ENCODE results near the gene CDH4.

Gene CDH4

DNA sequence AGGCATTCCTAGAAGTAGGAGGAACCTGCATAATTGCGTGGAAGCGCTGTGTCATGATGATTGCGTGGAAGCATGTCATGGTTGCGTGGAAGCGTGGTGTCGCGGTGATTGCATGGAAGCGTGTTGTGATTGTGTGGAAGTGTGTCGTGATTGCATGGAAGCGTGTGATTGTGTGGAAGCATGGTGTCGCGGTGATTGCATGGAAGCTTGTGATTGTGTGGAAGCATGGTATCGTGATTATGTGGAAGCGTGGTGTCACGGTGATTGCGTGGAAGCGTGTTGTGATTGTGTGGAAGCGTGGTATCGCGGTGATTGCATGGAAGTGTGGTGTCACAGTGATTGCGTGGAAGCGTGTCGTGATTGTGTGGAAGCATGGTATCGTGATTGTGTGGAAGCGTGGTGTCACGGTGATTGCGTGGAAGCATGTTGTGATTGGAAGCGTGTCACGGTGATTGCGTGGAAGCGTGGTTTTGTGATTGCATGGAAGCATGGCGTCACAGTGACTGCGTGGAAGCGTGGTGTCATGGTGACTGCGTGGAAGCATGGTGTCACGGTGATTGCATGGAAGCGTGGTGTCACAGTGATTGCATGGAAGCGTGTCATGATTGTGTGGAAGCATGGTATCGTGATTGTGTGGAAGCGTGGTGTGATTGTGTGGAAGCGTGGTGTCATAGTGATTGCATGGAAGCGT, 667.8 kb downstream of the CDH4 start:
- DNase-seq (ENCODE audit: low read depth) = no peak

DNA sequence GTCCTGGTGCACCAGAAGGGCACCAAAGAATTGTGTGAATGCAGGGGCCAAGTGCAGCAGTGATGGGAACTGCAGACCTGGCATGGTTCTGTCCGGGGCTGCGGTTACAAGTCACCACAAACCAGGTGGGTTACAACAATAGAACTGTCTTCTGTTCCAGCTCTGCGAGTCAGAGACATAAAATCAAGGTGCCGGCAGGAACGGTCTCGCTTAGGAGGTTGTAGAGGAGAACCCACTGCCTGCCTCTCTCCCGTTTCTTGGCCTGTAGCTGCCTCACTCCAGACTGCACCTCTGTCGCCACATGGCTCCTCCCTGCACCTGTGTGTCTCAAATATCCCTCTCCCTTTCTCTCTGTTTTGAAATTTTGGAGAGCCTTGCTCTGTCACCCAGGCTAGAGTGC, 670.4 kb downstream of the CDH4 start:
- no peak for DNase-seq (ENCODE audit: low read depth)

DNA sequence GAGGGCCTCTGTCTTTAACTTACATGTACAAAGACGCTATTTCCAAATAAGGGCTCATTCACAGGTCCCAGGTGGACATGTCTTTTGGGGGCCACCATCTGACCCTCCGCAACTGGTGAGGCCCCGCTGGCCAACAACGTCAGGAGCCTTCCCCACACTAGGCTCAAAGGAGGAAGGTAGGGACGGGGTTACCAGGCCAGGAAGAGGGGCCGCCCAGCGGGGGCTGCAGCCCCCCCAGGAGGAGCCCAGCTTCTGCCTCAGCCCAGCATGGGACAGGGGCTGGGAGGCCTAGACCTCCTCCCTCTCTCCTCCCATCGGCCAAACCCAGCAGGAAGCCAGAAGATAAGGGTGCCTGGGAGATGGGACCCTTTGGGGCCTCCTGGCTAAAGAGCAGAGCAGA, 670.9 kb downstream of the CDH4 start:
- DNase-seq (ENCODE audit: low read depth) = no peak

DNA sequence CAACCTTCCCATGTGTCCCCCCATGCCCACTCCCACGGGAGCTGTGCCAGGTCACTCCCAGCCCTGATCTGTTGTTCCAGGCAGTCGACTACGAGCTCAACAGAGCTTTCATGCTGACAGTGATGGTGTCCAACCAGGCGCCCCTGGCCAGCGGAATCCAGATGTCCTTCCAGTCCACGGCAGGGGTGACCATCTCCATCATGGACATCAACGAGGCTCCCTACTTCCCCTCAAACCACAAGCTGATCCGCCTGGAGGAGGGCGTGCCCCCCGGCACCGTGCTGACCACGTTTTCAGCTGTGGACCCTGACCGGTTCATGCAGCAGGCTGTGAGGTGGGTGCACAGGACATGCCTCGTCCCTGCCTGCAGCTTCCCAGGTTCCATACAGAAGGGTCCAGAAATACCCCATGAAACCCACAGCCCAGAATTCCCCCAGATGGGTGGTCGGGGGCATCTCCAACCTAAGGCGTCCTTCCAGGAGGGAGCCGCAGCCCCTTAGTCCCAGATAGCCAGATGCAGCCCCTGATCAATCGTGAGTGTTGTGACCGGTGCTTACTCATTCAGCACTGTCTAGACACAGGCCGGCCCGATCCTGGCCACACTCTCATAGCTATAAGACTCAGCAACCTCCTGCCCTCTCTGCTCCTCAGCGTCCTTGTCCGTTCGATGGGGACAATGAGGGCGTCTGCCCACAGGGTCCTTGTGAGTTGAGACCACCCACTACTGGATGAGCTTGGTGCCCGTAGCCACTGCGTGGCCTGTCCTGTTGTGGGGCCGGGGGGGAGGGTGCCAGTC, 671.5 kb downstream of the CDH4 start:
- no peak for DNase-seq (ENCODE audit: low read depth)

DNA sequence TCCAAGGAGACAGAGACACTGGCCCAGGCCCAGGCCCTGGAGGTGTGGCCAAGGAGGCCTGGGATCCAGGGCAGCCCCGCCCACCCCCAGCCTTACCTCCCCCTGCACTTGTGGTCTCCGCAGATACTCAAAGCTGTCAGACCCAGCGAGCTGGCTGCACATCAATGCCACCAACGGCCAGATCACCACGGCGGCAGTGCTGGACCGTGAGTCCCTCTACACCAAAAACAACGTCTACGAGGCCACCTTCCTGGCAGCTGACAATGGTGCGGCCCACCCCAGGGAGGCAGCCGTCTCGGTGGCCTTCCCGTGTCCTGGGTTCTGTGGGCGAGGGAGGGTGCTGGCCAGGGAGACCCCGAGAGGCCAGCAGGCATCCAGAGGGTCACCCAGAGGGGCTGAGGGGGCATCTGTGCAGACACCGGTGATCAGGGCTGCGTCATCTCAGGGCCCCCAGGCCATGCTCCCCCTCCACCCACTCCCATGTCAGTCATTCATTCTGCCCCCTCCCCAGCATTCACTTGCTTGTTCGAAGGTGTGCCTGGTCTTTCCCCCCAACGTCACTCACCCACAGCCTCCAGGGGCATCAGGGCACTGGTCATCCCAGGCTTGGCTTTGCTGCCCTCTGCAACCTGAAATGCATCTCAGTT, 672.3 kb downstream of the CDH4 start:
- DNase-seq (ENCODE audit: low read depth) = no peak

DNA sequence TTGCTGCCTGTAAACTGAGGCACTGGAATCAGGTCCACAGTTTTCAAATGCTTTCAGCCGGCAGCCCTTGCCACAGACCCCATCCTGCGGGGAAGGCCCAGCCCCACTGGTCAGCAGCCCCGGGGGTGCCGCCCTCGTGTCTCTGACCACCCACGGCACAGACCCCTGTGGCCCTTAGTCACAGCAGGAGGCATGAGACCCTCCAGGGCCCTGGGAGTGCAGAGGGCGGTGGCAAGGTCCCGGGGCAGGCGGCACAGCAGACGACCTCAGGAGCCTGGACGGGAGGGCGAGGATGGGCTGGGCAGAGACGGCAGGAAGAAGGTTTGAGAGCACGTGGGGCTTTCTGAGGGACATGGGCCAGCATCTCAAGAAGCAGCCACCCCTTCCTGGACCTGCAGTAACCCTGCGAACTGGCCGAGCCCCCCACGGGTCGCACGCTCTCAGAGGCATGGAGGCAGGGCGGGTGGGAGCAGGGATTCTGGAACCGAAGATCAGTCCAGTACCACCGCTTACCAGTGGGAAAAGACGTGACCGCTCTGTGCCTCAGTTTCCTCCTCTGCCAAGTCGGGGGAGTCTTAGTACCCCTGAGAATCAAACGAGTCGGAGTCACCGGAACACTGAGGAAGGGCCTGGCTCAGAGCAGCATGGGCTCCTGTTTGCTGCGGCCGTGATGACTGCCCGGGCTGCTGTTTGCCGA, 672.9 kb downstream of the CDH4 start:
- DNase-seq (ENCODE audit: low read depth) = no peak

DNA sequence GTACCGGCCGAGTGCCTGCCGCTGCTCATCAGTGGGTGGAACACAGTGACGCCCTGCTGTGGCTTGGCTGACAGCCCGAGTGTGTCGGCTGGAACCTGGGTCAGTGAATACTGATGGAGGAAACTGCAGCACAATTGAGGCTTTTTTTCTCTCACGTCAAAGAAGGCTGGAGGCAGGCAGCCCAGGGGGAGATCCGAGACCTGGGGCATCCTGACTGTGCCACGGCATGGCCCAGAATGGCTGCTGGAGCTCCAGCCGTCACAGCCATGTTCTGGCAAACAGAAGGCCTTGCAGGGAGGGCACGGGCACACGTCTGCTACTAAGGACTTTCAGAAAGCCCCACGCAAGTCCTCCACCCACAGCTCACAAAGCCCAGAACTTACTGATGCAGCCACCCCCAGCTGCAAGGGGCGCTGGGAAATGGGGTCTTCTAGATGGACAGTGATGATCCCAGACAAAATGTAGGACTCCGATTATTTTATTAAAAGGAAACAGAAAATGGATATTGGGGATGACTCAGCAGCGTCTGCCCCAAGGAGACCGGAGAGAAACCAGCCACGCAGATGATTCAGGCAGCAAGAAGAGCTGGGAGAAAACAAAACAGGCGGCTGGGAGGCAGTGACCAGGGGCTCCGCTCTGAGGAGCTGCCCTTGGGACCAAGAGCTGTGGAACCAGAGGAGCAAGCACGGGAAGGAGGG, 673.6 kb downstream of the CDH4 start:
- DNase-seq (ENCODE audit: low read depth) = no peak

DNA sequence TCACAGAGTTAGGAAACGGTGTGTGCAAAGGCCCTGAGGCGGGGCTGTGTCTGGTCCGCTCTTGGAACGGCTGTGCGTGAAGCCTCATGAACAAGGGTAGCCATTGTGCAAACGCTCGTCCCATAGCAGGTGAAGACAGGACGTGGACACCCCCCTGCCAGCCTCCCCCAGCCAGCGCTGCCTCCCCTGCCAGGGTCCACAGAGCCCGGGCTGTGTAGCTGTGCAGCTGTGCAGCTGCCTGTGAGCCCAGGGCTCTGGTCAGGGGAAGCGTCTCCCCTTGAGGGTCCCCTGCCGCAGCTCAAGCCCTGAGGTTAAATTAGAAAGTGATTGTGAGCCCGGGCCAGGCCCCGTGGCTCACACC, 674.2 kb downstream of the CDH4 start:
- DNase-seq (ENCODE audit: low read depth) = no peak

DNA sequence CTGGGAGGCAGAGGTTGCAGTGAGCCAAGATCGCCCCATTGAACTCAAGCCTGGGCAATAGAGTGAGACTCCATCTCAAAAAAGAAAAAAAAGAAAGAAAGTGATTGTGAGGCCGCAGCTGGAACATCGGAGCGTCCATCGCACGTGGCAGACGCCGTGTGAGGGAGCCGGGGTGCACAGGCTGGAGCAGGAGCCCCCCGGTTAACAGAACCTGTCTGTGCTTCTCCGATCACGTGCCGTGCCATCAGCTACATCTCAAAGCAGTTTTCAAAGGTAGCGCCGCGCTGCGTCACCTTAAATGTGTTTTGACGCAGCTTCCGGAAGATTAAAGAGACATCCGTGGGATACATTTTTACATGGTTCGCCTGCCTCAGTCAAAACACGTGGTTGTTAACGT, 674.7 kb downstream of the CDH4 start:
- no peak for DNase-seq (ENCODE audit: low read depth)

DNA sequence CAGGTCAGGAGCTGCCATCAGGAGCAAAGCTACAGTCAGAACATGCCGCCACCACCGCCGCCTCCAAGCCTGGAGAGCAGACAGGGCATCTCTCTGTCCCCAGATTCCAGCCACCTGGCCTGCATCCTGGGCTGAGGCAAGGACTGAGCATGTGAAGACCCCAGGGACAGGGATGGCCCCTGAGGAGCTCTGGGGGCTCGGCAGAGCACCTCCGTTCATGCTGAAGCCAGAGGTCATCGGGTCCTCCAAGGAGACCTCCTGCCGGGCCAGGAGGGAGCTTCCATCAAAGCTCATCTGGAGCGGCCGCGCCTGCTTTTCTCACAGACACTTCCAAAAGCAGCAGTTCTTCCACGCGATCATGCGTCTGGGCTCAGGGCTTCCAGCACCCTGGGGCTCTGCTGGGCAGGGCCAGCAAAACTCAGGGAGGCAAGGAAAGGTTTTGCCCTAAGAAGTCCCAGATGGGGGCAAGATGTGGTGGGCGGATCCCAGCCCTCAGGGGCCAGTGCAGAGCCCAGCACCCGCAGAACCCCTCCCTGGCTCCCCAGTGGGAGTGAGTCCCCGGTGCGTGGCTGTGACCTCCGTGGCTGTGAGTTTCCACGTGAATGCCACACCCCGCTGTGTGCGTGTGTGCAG, 675.2 kb downstream of the CDH4 start:
- no peak for DNase-seq (ENCODE audit: low read depth)

DNA sequence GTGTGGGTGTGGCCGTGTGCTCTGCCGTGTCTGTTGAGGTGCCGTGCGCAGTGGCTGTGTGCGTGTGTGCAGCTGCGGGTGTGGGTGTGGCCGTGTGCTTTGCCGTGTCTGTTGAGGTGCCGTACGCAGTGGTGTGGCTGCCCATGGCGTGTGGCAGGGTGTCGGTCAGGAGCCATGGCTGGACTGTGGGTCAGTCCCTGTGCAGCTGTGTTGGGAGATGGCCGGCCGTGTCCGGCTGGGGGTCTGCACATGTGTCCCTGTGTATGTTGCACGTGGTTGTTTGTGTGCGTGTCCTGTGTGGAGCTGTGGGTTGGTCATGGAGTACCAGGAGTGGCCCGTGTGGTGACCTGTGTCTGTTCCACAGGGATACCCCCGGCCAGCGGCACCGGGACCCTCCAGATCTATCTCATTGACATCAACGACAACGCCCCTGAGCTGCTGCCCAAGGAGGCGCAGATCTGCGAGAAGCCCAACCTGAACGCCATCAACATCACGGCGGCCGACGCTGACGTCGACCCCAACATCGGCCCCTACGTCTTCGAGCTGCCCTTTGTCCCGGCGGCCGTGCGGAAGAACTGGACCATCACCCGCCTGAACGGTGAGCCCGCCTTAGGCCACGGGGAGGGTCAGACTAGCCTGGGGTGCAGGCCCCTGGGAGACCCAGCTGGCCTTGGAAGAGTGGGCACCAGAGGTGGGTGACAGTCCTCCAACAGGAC, 675.9 kb downstream of the CDH4 start:
- DNase-seq (ENCODE audit: low read depth) = no peak

DNA sequence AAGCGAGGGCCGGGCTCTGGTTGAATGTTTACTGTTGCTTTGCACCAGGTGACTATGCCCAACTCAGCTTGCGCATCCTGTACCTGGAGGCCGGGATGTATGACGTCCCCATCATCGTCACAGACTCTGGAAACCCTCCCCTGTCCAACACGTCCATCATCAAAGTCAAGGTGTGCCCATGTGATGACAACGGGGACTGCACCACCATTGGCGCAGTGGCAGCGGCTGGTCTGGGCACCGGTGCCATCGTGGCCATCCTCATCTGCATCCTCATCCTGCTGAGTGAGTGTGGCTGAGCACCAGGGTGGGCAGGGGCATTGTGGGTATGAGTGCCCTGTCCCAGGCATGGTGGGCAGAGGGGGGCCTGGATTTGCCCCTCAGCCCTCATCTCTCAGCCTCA, 677.5 kb downstream of the CDH4 start:
- no peak for DNase-seq (ENCODE audit: low read depth)

DNA sequence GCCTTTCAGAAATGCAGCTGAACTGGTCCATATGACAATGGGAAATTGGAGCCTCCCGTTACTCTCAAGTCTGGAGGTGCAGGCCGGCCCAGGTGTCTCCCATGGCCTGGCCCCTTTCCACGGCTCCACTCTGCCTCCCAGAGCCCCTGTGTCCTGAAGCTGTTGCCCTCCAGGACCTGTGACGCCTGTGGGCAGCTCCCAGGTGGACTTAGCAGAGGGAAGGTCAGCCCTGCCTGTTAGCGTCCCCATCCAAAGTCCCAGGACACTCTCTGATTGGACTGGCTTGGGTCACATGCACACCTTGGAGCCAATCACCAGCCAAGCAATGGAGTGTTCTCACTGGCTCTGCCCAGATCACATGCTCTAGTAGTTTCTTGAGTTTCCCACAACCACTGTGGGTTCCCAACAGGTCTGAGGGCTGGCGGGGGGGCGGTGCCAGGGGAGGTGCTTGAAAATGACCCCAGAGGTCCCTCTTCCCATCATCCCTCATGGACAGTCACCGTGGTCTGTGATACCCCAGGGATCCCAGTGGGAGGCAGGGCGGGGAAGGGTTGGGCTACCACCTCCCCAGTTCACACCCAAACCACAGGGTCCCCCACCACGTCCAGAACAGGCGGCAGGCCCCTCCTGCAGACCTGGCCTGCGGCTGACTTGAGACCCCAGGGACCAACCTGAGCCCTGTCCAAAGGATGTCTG, 678.1 kb downstream of the CDH4 start:
- no peak for DNase-seq (ENCODE audit: low read depth)

DNA sequence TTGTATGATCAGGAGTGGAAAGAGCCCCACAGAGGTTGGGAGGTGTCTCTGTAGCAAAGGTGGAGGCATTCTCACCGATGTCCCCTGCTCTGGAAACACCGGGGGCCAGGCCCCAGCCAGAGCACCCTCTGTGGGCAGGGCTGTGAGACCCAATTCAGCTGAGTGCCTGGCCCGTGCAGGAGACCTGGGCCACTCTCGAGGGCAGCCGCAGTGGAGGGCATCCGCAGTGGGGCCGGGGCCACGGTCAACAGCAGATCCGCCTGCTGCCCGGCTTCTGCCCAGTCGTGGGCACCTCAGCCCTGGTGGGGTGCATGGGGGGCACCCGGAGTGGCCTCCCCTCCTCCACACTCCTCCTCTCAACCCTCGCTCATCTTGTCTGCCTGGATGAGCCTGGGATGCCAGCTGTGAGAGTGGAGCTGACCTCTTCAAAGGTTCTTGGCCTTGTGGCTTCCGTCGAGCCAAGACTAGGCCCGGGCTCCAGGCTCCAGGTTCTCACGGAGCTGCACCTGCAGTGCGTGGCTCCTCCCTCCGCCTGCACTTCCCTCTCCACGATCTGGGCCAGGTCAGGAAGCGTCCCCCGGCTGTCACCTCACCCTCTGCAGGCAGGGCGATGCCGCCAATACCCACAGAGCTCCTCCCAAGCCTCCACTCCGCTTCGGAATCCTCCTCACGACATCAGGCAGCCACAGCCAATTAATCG, 678.9 kb downstream of the CDH4 start:
- no peak for DNase-seq (ENCODE audit: low read depth)

DNA sequence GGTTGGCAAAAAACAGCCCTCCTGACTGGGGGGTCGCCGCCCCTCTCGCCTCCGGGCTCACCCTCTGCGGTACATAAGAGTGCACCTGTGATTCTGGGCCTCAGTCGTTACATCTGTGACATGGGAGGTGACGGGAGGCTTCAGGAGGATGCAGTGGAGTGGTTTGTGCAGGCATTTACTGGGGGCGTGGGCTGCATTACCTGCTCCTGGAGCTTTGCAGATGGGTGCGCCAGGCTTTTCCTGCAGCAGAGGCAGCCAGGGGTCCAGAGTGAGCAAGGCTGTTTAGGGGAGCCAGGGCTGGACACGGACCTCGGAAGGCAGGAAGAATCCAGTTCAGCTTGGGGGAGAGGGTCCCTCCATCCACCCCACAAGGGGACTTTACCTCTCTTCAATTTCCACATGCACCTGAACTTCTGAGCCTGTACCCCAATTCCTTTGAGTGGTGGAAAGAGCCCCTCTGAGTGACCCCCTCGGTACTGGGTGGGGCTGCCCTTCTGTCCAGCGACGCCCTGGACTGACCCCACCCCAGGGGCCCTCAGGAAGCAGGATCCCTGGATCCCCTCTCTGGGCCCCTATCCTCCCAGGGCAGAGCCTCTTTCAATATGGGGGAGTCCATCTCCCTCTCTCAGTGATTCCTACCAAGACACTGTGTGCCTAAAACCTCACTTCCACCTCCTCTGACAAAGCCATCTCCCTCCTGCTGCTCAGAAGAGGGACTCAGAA, 679.6 kb downstream of the CDH4 start:
- no peak for DNase-seq (ENCODE audit: low read depth)

DNA sequence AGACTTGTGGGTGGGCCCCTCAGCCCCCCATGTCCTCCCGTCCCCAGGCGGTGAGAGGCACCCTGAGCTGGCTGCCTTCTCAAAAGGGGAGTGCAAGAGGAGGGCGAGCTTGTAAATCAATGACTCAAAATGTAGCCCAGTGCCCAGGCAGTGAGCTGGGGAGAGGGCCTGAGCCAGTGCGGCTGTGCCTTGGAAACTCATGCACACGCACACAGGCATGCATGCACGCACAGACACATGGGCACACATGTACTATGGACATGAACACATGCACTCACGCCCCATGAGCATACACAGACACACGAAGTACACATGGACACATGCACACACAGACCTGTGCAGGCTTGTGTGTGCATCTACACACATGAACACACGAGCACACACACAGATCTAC, 680.1 kb downstream of the CDH4 start:
- DNase-seq (ENCODE audit: low read depth) = no peak

DNA sequence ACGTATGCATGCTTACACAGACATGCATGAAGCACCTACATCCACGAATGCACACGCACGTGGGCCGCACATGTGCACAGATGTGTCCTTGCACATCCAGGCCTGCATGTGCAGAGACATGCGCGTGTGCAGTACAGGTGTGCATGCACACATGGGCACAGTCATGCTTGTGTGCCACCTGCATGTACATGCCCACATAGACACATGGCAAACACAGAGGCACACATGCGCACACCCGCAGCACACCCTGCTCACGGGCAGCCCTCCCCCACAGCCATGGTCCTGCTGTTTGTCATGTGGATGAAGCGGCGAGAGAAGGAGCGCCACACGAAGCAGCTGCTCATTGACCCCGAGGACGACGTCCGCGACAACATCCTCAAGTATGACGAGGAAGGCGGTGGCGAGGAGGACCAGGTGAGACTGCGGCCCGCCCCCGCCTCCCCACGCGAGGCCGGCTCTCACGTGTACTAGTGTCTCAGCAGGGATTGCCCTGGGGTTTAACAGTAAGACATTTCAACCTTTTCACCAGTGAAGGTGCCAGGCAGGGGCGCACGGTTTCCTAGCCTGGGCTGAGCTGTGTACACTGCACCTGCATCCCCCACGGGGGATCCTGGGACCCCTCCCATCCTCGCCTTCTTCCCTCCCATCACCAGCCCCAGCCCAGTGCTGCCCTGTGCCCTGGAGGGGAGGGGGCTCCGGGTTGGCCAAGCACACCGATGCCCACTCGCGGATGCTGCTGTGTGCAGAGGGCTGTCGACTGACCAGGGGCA, 680.8 kb downstream of the CDH4 start:
- DNase-seq (ENCODE audit: low read depth) = no peak

DNA sequence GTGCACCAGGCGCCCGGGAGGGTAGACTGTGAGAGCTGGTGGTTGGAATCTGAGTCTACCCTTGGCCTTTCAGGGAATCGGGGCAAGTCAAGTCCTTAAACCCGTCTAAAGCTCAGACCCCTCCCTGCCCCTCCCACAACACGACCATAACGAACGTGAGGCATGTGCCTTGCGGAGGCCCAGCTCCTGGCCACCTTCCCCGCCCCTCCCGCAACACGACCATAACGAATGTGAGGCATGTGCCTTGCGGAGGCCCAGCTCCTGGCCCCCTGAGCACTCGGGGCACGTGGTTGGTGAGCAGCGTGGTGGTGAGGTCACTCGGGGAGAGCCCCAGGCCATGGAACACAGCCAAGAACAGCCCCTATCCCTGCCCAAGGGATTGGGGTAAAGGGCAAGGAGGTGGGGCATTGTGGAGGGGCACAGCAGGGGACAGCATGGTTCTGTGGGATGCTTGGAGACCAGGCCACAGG, 681.5 kb downstream of the CDH4 start:
- no peak for DNase-seq (ENCODE audit: low read depth)
